GM23248 (cell line): ENCODE data around the gene RNF224. TPM values are rescaled to one million over a fixed set of nuclear protein-coding genes. Genes with fewer than 3 reads are reported as not detected.

Experiments used
- DNase-seq: peaks from one replicate; pipeline ENCODE4 v3.0.0-alpha.2; 2015
- H2AFZ ChIP-seq: fragments of 200-600 bp; sonication (generic); 2 replicates; pipeline ENCODE4 v1.6.1; 2016; ENCODE audit warnings: antibody characterized with exemption
- H3F3A ChIP-seq: fragments of 200-600 bp; sonication (generic); 2 replicates; pipeline ENCODE4 v1.6.1; 2016; ENCODE audit warnings: mild to moderate bottlenecking, antibody characterized with exemption, mixed run types; ENCODE audit not compliant: insufficient read depth
- H3K27ac ChIP-seq: fragments of 200-600 bp; sonication (generic); 2 replicates; pipeline ENCODE4 v1.5.1; 2016; ENCODE audit warnings: mild to moderate bottlenecking
- H3K27me3 ChIP-seq: fragments of 200-600 bp; sonication (generic); replicated peaks from 2 replicates; pipeline ENCODE4 v1.6.1; 2016; ENCODE audit warnings: mild to moderate bottlenecking; ENCODE audit not compliant: insufficient read depth
- H3K36me3 ChIP-seq: fragments of 200-600 bp; sonication (generic); 2 replicates; pipeline ENCODE4 v1.6.1; 2016; ENCODE audit warnings: low read depth, mild to moderate bottlenecking
- H3K4me1 ChIP-seq: fragments of 200-600 bp; sonication (generic); 2 replicates; pipeline ENCODE4 v1.6.1; 2016; ENCODE audit warnings: mild to moderate bottlenecking; ENCODE audit not compliant: insufficient read depth
- H3K4me2 ChIP-seq: fragments of 200-600 bp; sonication (generic); one replicate; pipeline ENCODE4 v1.6.1; 2016; ENCODE audit warnings: mild to moderate bottlenecking; ENCODE audit not compliant: unreplicated experiment
- H3K4me3 ChIP-seq: fragments of 200-600 bp; sonication (generic); 2 replicates; pipeline ENCODE4 v1.5.1; 2016; ENCODE audit warnings: mild to moderate bottlenecking
- H3K79me2 ChIP-seq: fragments of 200-600 bp; sonication (generic); 2 replicates; pipeline ENCODE4 v1.6.1; 2016; ENCODE audit warnings: mild to moderate bottlenecking; ENCODE audit not compliant: insufficient read depth
- H3K9ac ChIP-seq: fragments of 200-600 bp; sonication (generic); 2 replicates; pipeline ENCODE4 v1.6.1; 2016; ENCODE audit warnings: mild to moderate bottlenecking
- H3K9me2 ChIP-seq: fragments of 200-600 bp; sonication (generic); 2 replicates; pipeline ENCODE4 v1.6.1; 2016; ENCODE audit warnings: mixed run types, mild to moderate bottlenecking, moderate library complexity; ENCODE audit not compliant: insufficient read depth
- H3K9me3 ChIP-seq: fragments of 200-600 bp; sonication (generic); one replicate; pipeline ENCODE4 v1.6.1; 2017; ENCODE audit warnings: low read depth
- H4K20me1 ChIP-seq: fragments of 200-600 bp; sonication (generic); 2 replicates; pipeline ENCODE4 v1.6.0; 2016; ENCODE audit not compliant: insufficient read depth
- EZH2 ChIP-seq: fragments of 200-600 bp; sonication (generic); IDR thresholded peaks from 2 replicates; pipeline ENCODE4 v1.6.1; 2018; ENCODE audit warnings: antibody characterized with exemption, mild to moderate bottlenecking; ENCODE audit not compliant: insufficient read depth, poor library complexity, severe bottlenecking
- EZH2phosphoT487 ChIP-seq: fragments of 200-600 bp; sonication (generic); IDR thresholded peaks from 2 replicates; pipeline ENCODE4 v1.6.1; 2018; ENCODE audit warnings: antibody characterized with exemption, moderate library complexity, mild to moderate bottlenecking, low read depth; ENCODE audit not compliant: insufficient read depth
- WGBS, 2 experiments: methylation state at CpG; one replicate each; pipeline ENCODE4 v1.1.6; 2015 to 2017; ENCODE audit warnings: low lambda C conversion rate in 2 of 2, low coverage in 1 of 2; ENCODE audit errors: missing lambda C conversion rate in 2 of 2; 5-methylcytosine and 5-hydroxymethylcytosine counted together
- in situ Hi-C: fragments of 300-500 bp; cut with MboI; formaldehyde crosslinking; loops from 2 replicates; pipeline ENCODE4 v1.15.0; 2020
- polyA plus RNA-seq: library from polyadenylated mRNA; unstranded; fragments of >200 nt; fragmentation: Nextera tagmentation; extraction: Ambion mirVana; gene quantifications from 2 replicates; pipeline ENCODE4 v1.2.1, GENCODE V29; 2016
- total RNA-seq: library from RNA; depleted of rRNA; stranded (reverse); fragments of >200 nt; shearing (Covaris generic); gene quantifications from 2 replicates; pipeline ENCODE4 v1.2.3, GENCODE V29; 2014

The RNF224 gene
- total and polyA plus RNA-seq, 2 experiments from 2014 or later: not detected

DNA sequence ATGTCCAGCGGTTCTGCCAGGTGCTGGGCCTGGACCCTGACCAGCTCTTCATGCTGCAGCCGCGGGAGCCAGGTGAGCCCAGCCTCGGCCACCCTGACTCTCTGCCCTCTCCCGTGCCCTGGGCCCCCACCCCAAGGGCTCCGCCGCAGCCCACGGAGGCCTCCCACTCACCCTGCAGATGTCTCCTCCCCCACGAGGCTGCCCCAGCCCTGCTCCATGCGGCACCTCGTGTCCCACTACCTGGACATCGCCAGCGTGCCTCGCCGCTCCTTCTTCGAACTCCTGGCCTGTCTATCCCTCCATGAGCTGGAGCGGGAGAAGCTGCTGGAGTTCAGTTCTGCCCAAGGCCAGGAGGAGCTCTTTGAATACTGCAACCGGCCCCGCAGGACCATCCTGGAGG, 12.7 kb upstream of the RNF224 start:
- 84 to 92% methylated on average over 12 to 19 of the region's 19 CpGs for WGBS, 2 experiments
- TF ChIP-seq EZH2phosphoT487 (no peak), EZH2 (no peak)

DNA sequence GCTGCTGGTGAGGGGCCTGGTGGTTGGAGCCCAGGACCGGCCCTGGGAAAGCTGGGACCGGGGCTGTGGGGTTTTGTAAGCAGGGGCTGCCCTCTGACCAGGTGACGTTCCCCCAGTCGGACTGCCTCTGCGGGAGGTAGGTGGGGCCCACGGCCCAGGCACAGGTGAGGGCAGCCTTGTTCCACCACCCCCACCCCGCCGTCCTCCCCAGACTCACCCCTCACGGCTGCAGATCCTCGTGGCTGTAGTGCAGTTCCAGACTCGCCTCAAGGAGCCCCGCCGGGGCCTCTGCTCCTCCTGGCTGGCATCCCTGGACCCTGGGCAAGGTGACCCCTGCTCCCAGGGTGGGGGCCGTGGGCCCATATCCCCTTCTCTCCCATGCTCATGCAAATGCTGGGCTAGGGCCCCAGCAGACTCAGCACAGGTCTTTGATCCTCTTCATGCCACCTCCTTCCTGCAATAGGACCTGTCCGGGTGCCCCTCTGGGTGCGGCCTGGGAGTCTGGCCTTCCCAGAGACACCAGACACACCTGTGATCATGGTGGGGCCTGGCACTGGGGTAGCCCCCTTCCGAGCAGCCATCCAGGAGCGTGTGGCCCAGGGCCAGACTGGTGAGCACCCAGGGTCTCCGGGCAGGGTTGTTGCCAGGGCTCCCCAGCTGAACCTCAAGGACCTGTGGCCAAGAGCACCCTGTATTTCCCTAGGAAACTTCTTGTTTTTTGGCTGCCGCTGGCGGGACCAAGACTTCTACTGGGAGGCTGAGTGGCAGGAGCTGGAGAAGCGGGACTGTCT, 11.9 kb upstream of the RNF224 start:
- H3K9me3 ChIP-seq: no peaks in the 10 kb centered on the region
- no peak overlapping the region for H3K9ac ChIP-seq
- H3K36me3 ChIP-seq: no peaks in the 10 kb centered on the region
- TF ChIP-seq EZH2 (no peak), EZH2phosphoT487 (no peak)
- no peak overlapping the region for H3K4me3 ChIP-seq
- no peaks in the 10 kb centered on the region for H3K27me3 ChIP-seq
- no peak for DNase-seq
- H3K79me2 ChIP-seq: no peaks in the 10 kb centered on the region
- in situ Hi-C loops: loop anchor here (10.0 kb wide), 1 partner anchor 91 kb away; no protein-coding TSS in a partner anchor
- no peak overlapping the region for H2AFZ ChIP-seq
- no peak overlapping the region for H3K4me2 ChIP-seq
- H4K20me1 ChIP-seq: no peaks in the 10 kb centered on the region
- H3K9me2 ChIP-seq: no peaks in the 10 kb centered on the region
- peaks cover 13% of the 10 kb centered on the region for H3K4me1 ChIP-seq
- H3K27ac ChIP-seq: no peak overlapping the region
- H3F3A ChIP-seq: no peaks in the 10 kb centered on the region
- 90 to 94% methylated on average over 14 to 22 of the region's 22 CpGs for WGBS, 2 experiments

More for the DNA sequence above, 12.7 kb upstream of the RNF224 start:
- Histone ChIP-seq H4K20me1 (no peaks in the 10 kb centered on the region), H3K9me2 (no peaks in the 10 kb centered on the region), H3K27me3 (no peaks in the 10 kb centered on the region), H2AFZ (no peak overlapping the region), H3K9me3 (no peaks in the 10 kb centered on the region), H3F3A (no peaks in the 10 kb centered on the region), H3K36me3 (no peaks in the 10 kb centered on the region), H3K9ac (no peak overlapping the region), H3K4me2 (no peak overlapping the region), H3K27ac (no peak overlapping the region), H3K79me2 (no peaks in the 10 kb centered on the region), H3K4me3 (no peak overlapping the region), H3K4me1 (peaks cover 13% of the 10 kb centered on the region)
- in situ Hi-C loops: loop anchor here (10.0 kb wide), 1 partner anchor 90 kb away; no protein-coding TSS in a partner anchor
- DNase-seq: no peak

GRCh38 chr9:137216188-137216965, 10.9 kb upstream of the RNF224 start:
- Histone ChIP-seq H3K4me3 (no peak overlapping the region), H3K4me1 (peaks cover 13% of the 10 kb centered on the region), H3K4me2 (peak overlapping the region; percentile 65), H3K9ac (no peak overlapping the region), H3K27me3 (no peaks in the 10 kb centered on the region), H3K9me3 (no peaks in the 10 kb centered on the region), H3K9me2 (no peaks in the 10 kb centered on the region), H3K79me2 (no peaks in the 10 kb centered on the region), H3K36me3 (no peaks in the 10 kb centered on the region), H2AFZ (no peak overlapping the region), H4K20me1 (no peaks in the 10 kb centered on the region), H3F3A (no peaks in the 10 kb centered on the region), H3K27ac (no peak overlapping the region)
- TF ChIP-seq EZH2phosphoT487: no peak
- TF ChIP-seq EZH2: no peak
- 92 to 95% methylated on average over 27 to 28 of the region's 30 CpGs for WGBS, 2 experiments
- DNase-seq: peak; percentile 22
- in situ Hi-C loops: loop anchor here (10.0 kb wide), 1 partner anchor 92 kb away; no protein-coding TSS in a partner anchor

GRCh38 chr9:137217276-137218211, 9.8 kb upstream of the RNF224 start:
- peak; percentile 67 for DNase-seq
- Histone ChIP-seq H3K36me3 (no peaks in the 10 kb centered on the region), H3K79me2 (no peaks in the 10 kb centered on the region), H3K27me3 (no peaks in the 10 kb centered on the region), H2AFZ (no peak overlapping the region), H4K20me1 (no peaks in the 10 kb centered on the region), H3K4me1 (peaks cover 13% of the 10 kb centered on the region), H3F3A (no peaks in the 10 kb centered on the region), H3K9me3 (no peaks in the 10 kb centered on the region), H3K9me2 (no peaks in the 10 kb centered on the region), H3K4me2 (peak overlapping the region; percentile 65), H3K27ac (no peak overlapping the region), H3K9ac (peak overlapping the region; percentile 17; the same call in 1 of the 2 replicates), H3K4me3 (peak overlapping the region; percentile 46)
- in situ Hi-C loops: loop anchor here (10.0 kb wide), 1 partner anchor 93 kb away; no protein-coding TSS in a partner anchor
- WGBS, 2 experiments: 29 to 38% methylated on average over 32 to 34 of the region's 36 CpGs
- TF ChIP-seq EZH2phosphoT487: no peak
- no peak for TF ChIP-seq EZH2
